HepG2 (cell line): ENCODE results near the gene MTHFD1L. TPM values are rescaled to one million over a fixed set of nuclear protein-coding genes. Genes with fewer than 3 reads are reported as not detected.

Experiments
- BHLHE40 ChIP-seq: IDR thresholded peaks from 2 replicates; pipeline ENCODE4 v1.6.1; 2011; ENCODE audit warnings: low read length, improper control_type of control experiment
- ELF4 ChIP-seq: sonication (generic); formaldehyde crosslinking; IDR thresholded peaks from 2 replicates; pipeline ENCODE4 v1.5.0; 2020; ENCODE audit warnings: missing genetic modification reagents, mild to moderate bottlenecking, moderate library complexity, borderline replicate concordance
- FOXC1 ChIP-seq: sonication (generic); formaldehyde crosslinking; IDR thresholded peaks from 2 replicates; pipeline ENCODE4 v1.8.0; 2022; ENCODE audit warnings: mild to moderate bottlenecking, missing genetic modification reagents, borderline replicate concordance
- KDM5B ChIP-seq: sonication (generic); formaldehyde crosslinking; IDR thresholded peaks from 2 replicates; pipeline ENCODE4 v1.4.0; 2020; ENCODE audit warnings: missing genetic modification reagents, mild to moderate bottlenecking, borderline replicate concordance
- LCORL ChIP-seq, 2 experiments: fragments of 450-650 bp in 1 of 2; sonication (generic) in 1 of 2; formaldehyde crosslinking in 1 of 2; IDR thresholded peaks; 2 replicates each; pipeline versions ENCODE4 v1.5.0 to v1.6.1; 2017 to 2020; ENCODE audit warnings: antibody characterized with exemption in 1 of 2, missing genetic modification reagents in 1 of 2
- POLR2G ChIP-seq: fragments of 200-400 bp; formaldehyde crosslinking; IDR thresholded peaks from 2 replicates; pipeline ENCODE4 v1.6.1; 2018; ENCODE audit warnings: mild to moderate bottlenecking, low read depth, low read length, moderate library complexity
- RAD51 ChIP-seq: fragments of 450-650 bp; IDR thresholded peaks from 2 replicates; pipeline ENCODE4 v1.6.1; 2016; ENCODE audit warnings: borderline replicate concordance
- RARG ChIP-seq: sonication (generic); formaldehyde crosslinking; IDR thresholded peaks from 2 replicates; pipeline ENCODE4 v1.4.0; 2020; ENCODE audit warnings: low read depth, mild to moderate bottlenecking, missing genetic modification reagents
- TEAD3 ChIP-seq: optimal IDR thresholded peaks from 2 replicates; pipeline ENCODE3; 2016; ENCODE audit warnings: borderline replicate concordance
- ZFP36L1 ChIP-seq: sonication (generic); formaldehyde crosslinking; IDR thresholded peaks from 2 replicates; pipeline ENCODE4 v1.8.0; 2022; ENCODE audit warnings: mild to moderate bottlenecking, missing genetic modification reagents, moderate library complexity
- ZMAT3 ChIP-seq: sonication (generic); formaldehyde crosslinking; conservative IDR thresholded peaks from 2 replicates; pipeline ENCODE4 v1.7.0; 2021; ENCODE audit warnings: missing genetic modification reagents
- ZNF75D ChIP-seq: sonication (generic); formaldehyde crosslinking; IDR thresholded peaks from 2 replicates; pipeline ENCODE4 v1.8.1; 2023; ENCODE audit warnings: missing genetic modification reagents, mild to moderate bottlenecking, borderline replicate concordance
- ZZZ3 ChIP-seq: sonication (generic); formaldehyde crosslinking; IDR thresholded peaks from 2 replicates; pipeline ENCODE4 v1.4.0; 2020; ENCODE audit warnings: missing genetic modification reagents, mild to moderate bottlenecking, borderline replicate concordance
- polyA plus RNA-seq, 8 experiments: library from polyadenylated mRNA; depleted of rRNA in 3 of 8; stranded (reverse) in 7 of 8; unstranded in 1 of 8; fragments of >200 nt; fragmentation: Illumina TruSeq in 4 of 8; extraction: Trizol in 4 of 8; gene quantifications; 2 replicates each; pipeline versions ENCODE4 v1.2.1 to v1.2.3, GENCODE V29; 2011 to 2016; ENCODE audit warnings: low read depth in 4 of 8, missing spikeins in 1 of 8, mixed read lengths in 1 of 8; ENCODE audit not compliant: insufficient read depth in 1 of 8
- total RNA-seq, 5 experiments: library from RNA; depleted of rRNA; stranded (reverse); fragments of >200 nt; fragmentation: Illumina TruSeq; extraction: Trizol; gene quantifications; 2 replicates each; pipeline ENCODE4 v1.2.3, GENCODE V29; 2016; ENCODE audit warnings: low read depth in 1 of 5
- TF ChIP-seq, protein P1 (sequence below): sonication (generic); formaldehyde crosslinking; IDR thresholded peaks from 2 replicates; pipeline ENCODE4 v1.5.1; 2020; ENCODE audit warnings: mild to moderate bottlenecking, missing genetic modification reagents, moderate library complexity
- TF ChIP-seq, protein P2 (sequence below), 2 experiments: sonication (generic) in 1 of 2; formaldehyde crosslinking in 1 of 2; IDR thresholded peaks; 2 replicates each; pipeline versions ENCODE4 v1.6.1 to v1.9.0; 2014 to 2022; ENCODE audit warnings: antibody characterized with exemption in 1 of 2, borderline replicate concordance in 1 of 2, inconsistent platforms in 1 of 2, low read depth in 1 of 2, missing genetic modification reagents in 1 of 2
- TF ChIP-seq, protein P3 (sequence below): sonication (generic); formaldehyde crosslinking; IDR thresholded peaks from 2 replicates; pipeline ENCODE4 v1.4.0; 2020; ENCODE audit warnings: missing genetic modification reagents, mild to moderate bottlenecking, borderline replicate concordance

Gene MTHFD1L
- total and polyA plus RNA-seq, 2 of the 13 experiments (the other 11 are each of a cell fraction or from before 2014, with no cell fraction given): 24.0 to 39.6 TPM

DNA sequence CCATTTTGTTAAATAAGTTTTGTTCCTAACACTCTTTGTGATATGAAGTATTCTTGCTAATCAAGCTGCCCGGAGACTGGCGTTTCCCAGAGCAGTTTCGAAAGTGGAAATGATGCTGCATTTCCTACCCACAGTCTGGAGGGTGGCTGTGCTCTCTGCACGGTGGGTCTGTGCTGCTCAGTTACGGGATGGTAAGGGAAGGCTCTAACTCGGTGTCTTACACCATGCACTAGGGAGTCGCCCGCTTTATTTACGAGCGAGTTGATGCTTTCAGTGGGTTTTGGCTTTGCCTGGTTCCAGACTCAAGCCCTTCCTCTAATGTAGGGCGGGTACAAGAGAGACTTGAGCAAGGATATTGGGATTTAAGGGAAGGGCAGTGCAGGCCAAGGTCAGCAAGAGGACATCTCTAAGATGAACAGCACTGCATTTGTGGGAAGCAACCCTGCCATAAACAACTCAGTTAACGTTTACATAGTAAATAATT lies 194.2 kb downstream of the MTHFD1L start (continued):
- TF ChIP-seq RARG (CRISPR knock-in tag) (no peak), BHLHE40 (no peak), ZNF75D (CRISPR knock-in tag) (no peak), ZFP36L1 (CRISPR knock-in tag) (peak; percentile 58; the same call in 1 of the 2 replicates), FOXC1 (0 out of 2 replicates have a peak, but pooled peaks have one; percentile 54), ELF4 (CRISPR knock-in tag) (no peak), TEAD3 (CRISPR knock-in tag) (no peak), POLR2G (no peak), KDM5B (no peak), ZMAT3 (CRISPR knock-in tag) (peak; percentile 73; the same call in 1 of the 2 replicates), LCORL (IDR thresholded peaks at IDR 0.05) (no peak), LCORL (CRISPR knock-in tag; IDR thresholded peaks at IDR 0.05) (0 out of 2 replicates have a peak, but pooled peaks have one; percentile 11), RAD51 (no peak), ZZZ3 (no peak)
- TF ChIP-seq, protein P1, sequence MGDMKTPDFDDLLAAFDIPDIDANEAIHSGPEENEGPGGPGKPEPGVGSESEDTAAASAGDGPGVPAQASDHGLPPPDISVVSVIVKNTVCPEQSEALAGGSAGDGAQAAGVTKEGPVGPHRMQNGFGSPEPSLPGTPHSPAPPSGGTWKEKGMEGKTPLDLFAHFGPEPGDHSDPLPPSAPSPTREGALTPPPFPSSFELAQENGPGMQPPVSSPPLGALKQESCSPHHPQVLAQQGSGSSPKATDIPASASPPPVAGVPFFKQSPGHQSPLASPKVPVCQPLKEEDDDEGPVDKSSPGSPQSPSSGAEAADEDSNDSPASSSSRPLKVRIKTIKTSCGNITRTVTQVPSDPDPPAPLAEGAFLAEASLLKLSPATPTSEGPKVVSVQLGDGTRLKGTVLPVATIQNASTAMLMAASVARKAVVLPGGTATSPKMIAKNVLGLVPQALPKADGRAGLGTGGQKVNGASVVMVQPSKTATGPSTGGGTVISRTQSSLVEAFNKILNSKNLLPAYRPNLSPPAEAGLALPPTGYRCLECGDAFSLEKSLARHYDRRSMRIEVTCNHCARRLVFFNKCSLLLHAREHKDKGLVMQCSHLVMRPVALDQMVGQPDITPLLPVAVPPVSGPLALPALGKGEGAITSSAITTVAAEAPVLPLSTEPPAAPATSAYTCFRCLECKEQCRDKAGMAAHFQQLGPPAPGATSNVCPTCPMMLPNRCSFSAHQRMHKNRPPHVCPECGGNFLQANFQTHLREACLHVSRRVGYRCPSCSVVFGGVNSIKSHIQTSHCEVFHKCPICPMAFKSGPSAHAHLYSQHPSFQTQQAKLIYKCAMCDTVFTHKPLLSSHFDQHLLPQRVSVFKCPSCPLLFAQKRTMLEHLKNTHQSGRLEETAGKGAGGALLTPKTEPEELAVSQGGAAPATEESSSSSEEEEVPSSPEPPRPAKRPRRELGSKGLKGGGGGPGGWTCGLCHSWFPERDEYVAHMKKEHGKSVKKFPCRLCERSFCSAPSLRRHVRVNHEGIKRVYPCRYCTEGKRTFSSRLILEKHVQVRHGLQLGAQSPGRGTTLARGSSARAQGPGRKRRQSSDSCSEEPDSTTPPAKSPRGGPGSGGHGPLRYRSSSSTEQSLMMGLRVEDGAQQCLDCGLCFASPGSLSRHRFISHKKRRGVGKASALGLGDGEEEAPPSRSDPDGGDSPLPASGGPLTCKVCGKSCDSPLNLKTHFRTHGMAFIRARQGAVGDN (CRISPR knock-in tag): no peak
- TF ChIP-seq, protein P2, sequence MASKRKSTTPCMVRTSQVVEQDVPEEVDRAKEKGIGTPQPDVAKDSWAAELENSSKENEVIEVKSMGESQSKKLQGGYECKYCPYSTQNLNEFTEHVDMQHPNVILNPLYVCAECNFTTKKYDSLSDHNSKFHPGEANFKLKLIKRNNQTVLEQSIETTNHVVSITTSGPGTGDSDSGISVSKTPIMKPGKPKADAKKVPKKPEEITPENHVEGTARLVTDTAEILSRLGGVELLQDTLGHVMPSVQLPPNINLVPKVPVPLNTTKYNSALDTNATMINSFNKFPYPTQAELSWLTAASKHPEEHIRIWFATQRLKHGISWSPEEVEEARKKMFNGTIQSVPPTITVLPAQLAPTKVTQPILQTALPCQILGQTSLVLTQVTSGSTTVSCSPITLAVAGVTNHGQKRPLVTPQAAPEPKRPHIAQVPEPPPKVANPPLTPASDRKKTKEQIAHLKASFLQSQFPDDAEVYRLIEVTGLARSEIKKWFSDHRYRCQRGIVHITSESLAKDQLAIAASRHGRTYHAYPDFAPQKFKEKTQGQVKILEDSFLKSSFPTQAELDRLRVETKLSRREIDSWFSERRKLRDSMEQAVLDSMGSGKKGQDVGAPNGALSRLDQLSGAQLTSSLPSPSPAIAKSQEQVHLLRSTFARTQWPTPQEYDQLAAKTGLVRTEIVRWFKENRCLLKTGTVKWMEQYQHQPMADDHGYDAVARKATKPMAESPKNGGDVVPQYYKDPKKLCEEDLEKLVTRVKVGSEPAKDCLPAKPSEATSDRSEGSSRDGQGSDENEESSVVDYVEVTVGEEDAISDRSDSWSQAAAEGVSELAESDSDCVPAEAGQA (IDR thresholded peaks at IDR 0.05; ENCODE audit: low read depth): no peak
- TF ChIP-seq, protein P2 (CRISPR knock-in tag; IDR thresholded peaks at IDR 0.05; ENCODE audit: borderline replicate concordance): 0 out of 2 replicates have a peak, but pooled peaks have one; percentile 47
- TF ChIP-seq, protein P3, sequence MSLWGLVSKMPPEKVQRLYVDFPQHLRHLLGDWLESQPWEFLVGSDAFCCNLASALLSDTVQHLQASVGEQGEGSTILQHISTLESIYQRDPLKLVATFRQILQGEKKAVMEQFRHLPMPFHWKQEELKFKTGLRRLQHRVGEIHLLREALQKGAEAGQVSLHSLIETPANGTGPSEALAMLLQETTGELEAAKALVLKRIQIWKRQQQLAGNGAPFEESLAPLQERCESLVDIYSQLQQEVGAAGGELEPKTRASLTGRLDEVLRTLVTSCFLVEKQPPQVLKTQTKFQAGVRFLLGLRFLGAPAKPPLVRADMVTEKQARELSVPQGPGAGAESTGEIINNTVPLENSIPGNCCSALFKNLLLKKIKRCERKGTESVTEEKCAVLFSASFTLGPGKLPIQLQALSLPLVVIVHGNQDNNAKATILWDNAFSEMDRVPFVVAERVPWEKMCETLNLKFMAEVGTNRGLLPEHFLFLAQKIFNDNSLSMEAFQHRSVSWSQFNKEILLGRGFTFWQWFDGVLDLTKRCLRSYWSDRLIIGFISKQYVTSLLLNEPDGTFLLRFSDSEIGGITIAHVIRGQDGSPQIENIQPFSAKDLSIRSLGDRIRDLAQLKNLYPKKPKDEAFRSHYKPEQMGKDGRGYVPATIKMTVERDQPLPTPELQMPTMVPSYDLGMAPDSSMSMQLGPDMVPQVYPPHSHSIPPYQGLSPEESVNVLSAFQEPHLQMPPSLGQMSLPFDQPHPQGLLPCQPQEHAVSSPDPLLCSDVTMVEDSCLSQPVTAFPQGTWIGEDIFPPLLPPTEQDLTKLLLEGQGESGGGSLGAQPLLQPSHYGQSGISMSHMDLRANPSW (CRISPR knock-in tag): no peak
